Endothelial cell of umbilical vein (primary cell): ENCODE data around the gene RNU1-2. TPM values are rescaled to one million over a fixed set of nuclear protein-coding genes. Genes with fewer than 3 reads are reported as not detected.

Experiments used
- BruUV-seq: library from RNA; stranded (reverse); fragments of 400-500 nt; replicated peaks from 2 replicates; lab custom pipeline; 2021; lab: Mats Ljungman, UMichigan
- CTCF ChIA-PET: fragments of 300-600, 350-600 bp; sonication (Branson Sonifier 250); formaldehyde crosslinking; loops from one replicate; lab custom pipeline; 2021; ENCODE audit warnings: antibody characterized with exemption, inconsistent platforms; lab: Charles Lee
- POLR2A ChIA-PET: fragments of 300-600, 350-600 bp; sonication (Branson Sonifier 250); formaldehyde crosslinking; loops from one replicate; lab custom pipeline; 2021; ENCODE audit warnings: antibody characterized with exemption, inconsistent platforms; lab: Charles Lee
- DNase-seq: peaks from one replicate; pipeline ENCODE4 v3.0.0-alpha.2; 2011; ENCODE audit warnings: low read depth, low spot score
- FAIRE-seq: peaks from 2 replicates; lab custom pipeline; 2011; peaks lifted over from hg19 to GRCh38; lab: Jason Lieb, UNC
- H2AFZ ChIP-seq: 2 replicates; pipeline ENCODE4 v1.6.0; 2012; ENCODE audit warnings: low read depth, low read length, control low read depth, inconsistent platforms
- H3K27ac ChIP-seq: 2 replicates; pipeline ENCODE4 v1.5.1; 2011; ENCODE audit warnings: low read depth, mild to moderate bottlenecking, control low read depth, low read length, moderate library complexity; ENCODE audit not compliant: insufficient read depth
- H3K27me3 ChIP-seq, 2 experiments: 2 replicates each; pipeline versions ENCODE4 v1.6.0 to v1.6.1; 2011; ENCODE audit warnings: low read length in 2 of 2, mixed read lengths in 1 of 2; ENCODE audit not compliant: control insufficient read depth in 2 of 2, insufficient read depth in 2 of 2
- H3K36me3 ChIP-seq, 2 experiments: 2 replicates in 1 of 2; 3 replicates in 1 of 2; pipeline ENCODE4 v1.5.1; 2011; ENCODE audit warnings: low read length in 2 of 2, mild to moderate bottlenecking in 1 of 2, moderate library complexity in 1 of 2; ENCODE audit not compliant: control insufficient read depth in 2 of 2, insufficient read depth in 2 of 2; ENCODE audit errors: extremely low read depth in 1 of 2
- H3K4me1 ChIP-seq: 3 replicates; pipeline ENCODE4 v1.5.1; 2011; ENCODE audit warnings: mild to moderate bottlenecking, low read length; ENCODE audit not compliant: control insufficient read depth, insufficient read depth; ENCODE audit errors: extremely low read depth
- H3K4me2 ChIP-seq: 2 replicates; pipeline ENCODE4 v1.6.1; 2011; ENCODE audit warnings: low read length, control low read depth, mixed read lengths; ENCODE audit not compliant: insufficient read depth
- H3K4me3 ChIP-seq, 3 experiments: fragments of 200-600 bp in 1 of 3; sonication (generic), shearing (Covaris generic) in 1 of 3; replicated peaks in 1 of 3; 2 replicates each; pipeline ENCODE4 v1.5.1; 2011 to 2016; ENCODE audit warnings: control low read depth in 3 of 3, low read length in 3 of 3, mild to moderate bottlenecking in 2 of 3, inconsistent platforms in 1 of 3, low read depth in 1 of 3, moderate library complexity in 1 of 3; ENCODE audit not compliant: insufficient read depth in 1 of 3
- H3K79me2 ChIP-seq: 2 replicates; pipeline ENCODE4 v1.6.0; 2012; ENCODE audit warnings: low read length, inconsistent platforms; ENCODE audit not compliant: control insufficient read depth, insufficient read depth
- H3K9ac ChIP-seq: replicated peaks from 2 replicates; pipeline ENCODE3; 2011; ENCODE audit warnings: low read length, control low read depth; ENCODE audit not compliant: insufficient read depth; ENCODE audit errors: extremely low read depth
- H3K9me1 ChIP-seq: replicated peaks from 3 replicates; pipeline ENCODE4 v1.6.0; 2011; ENCODE audit warnings: mild to moderate bottlenecking, low read length; ENCODE audit not compliant: control insufficient read depth, insufficient read depth; ENCODE audit errors: extremely low read depth
- H3K9me3 ChIP-seq: replicated peaks from 2 replicates; pipeline ENCODE4 v1.5.1; 2012; ENCODE audit warnings: low read length, inconsistent platforms; ENCODE audit not compliant: control insufficient read depth, insufficient read depth
- H4K20me1 ChIP-seq: replicated peaks from 2 replicates; pipeline ENCODE3; 2011; ENCODE audit warnings: mild to moderate bottlenecking, low read length; ENCODE audit not compliant: control insufficient read depth, insufficient read depth; ENCODE audit errors: extremely low read depth
- CTCF ChIP-seq, 2 donors: IDR thresholded peaks; 1 replicate in 1 of 2; 2 replicates in 1 of 2; pipeline ENCODE4 v1.5.1; 2011; ENCODE audit warnings: low read length in 2 of 2, mild to moderate bottlenecking in 2 of 2, moderate library complexity in 2 of 2, control low read depth in 1 of 2, inconsistent platforms in 1 of 2, low read depth in 1 of 2; ENCODE audit not compliant: insufficient read depth in 1 of 2; ENCODE audit errors: extremely low read depth in 1 of 2
- FOS ChIP-seq: IDR thresholded peaks from 2 replicates; pipeline ENCODE4 v1.6.1; 2011; ENCODE audit warnings: mild to moderate bottlenecking, low read length, moderate library complexity, borderline replicate concordance; ENCODE audit not compliant: insufficient read depth
- GATA2 ChIP-seq: IDR thresholded peaks from 2 replicates; pipeline ENCODE4 v1.7.0; 2011; ENCODE audit warnings: low read depth, mild to moderate bottlenecking, moderate library complexity, mixed read lengths, low read length; ENCODE audit not compliant: insufficient read length, insufficient read depth
- JUN ChIP-seq: IDR thresholded peaks from 2 replicates; pipeline ENCODE4 v1.6.1; 2011; ENCODE audit warnings: borderline replicate concordance, low read depth; ENCODE audit not compliant: insufficient read length, insufficient read depth
- MYC ChIP-seq: IDR thresholded peaks from one replicate; pipeline ENCODE4 v1.6.1; 2011; ENCODE audit warnings: mild to moderate bottlenecking, low read depth, low read length
- POLR2AphosphoS5 ChIP-seq: IDR thresholded peaks from 2 replicates; pipeline ENCODE4 v1.6.1; 2012; ENCODE audit warnings: low read depth, mild to moderate bottlenecking, control low read depth, low read length, moderate library complexity; ENCODE audit not compliant: insufficient read depth
- dilution Hi-C: fragments of 300-500 bp; cut with MboI; formaldehyde crosslinking; loops from one replicate; pipeline ENCODE4 v1.15.0; 2019; ENCODE audit warnings: low sequenced_read_pairs; ENCODE audit not compliant: extremely low pct_ligation_motif_present
- intact Hi-C: fragments of 100-400 bp; cut with micrococcal nuclease; formaldehyde crosslinking; loops from one replicate; pipeline ENCODE4 v1.10.0; 2022
- polyA plus RNA-seq, 4 experiments: library from polyadenylated mRNA; depleted of rRNA in 3 of 4; stranded (reverse) in 3 of 4; unstranded in 1 of 4; fragments of >200 nt; gene quantifications; 2 replicates each; pipeline versions ENCODE4 v1.2.1 to v1.2.3, GENCODE V29; 2011 to 2012; ENCODE audit warnings: missing spikeins in 1 of 4
- total RNA-seq: library from RNA; stranded (reverse); gene quantifications from 2 replicates; pipeline ENCODE4 v1.2.3, GENCODE V29; 2021
- TF ChIP-seq, protein P1 (sequence below): IDR thresholded peaks from 2 replicates; pipeline ENCODE4 v1.6.1; 2011; ENCODE audit not compliant: insufficient read depth, insufficient read length

RNU1-2 gene
- total and polyA plus RNA-seq, 2 donors (not counting 3 experiments of a cell fraction or from before 2014, with no cell fraction given): 206 to 1,319 TPM

- Histone ChIP-seq H3K4me2 (peak overlapping the region; percentile 91), H3K27ac (peak overlapping the region; percentile 92), H3K4me1 (peaks cover 19% of the 10 kb centered on the region), H3K36me3 (no peaks in the 10 kb centered on the region), H4K20me1 (no peaks in the 10 kb centered on the region), H3K79me2 (no peaks in the 10 kb centered on the region), H3K9me1 (no peaks in the 10 kb centered on the region), H3K9ac (peak overlapping the region; percentile 94), H2AFZ (peak overlapping the region; percentile 78), H3K4me3 (peak overlapping the region; percentile 29 to 67 (median 34)), H3K27me3 (no peaks in the 10 kb centered on the region), H3K9me3 (no peaks in the 10 kb centered on the region)
- DNase-seq (peak; percentile 99), FAIRE-seq (peak; percentile 99)
- intact Hi-C loops: loop anchor here (1.0 to 2.0 kb wide), 3 partner anchors 8 to 534 kb away; partner anchors contain the start of genes RCC2 and RNU1-1
- ChIA-PET CTCF (interaction anchor here (1.2 to 2.1 kb wide), 5 partner anchors 14 to 284 kb away, joined by 4 to 7 read pairs (median 4); no protein-coding TSS in a partner anchor), POLR2A (interaction anchor here (0.9 to 1.3 kb wide), 6 partner anchors 8 to 74 kb away, joined by 4 to 12 read pairs (median 5); partner anchors contain the start of gene CROCC)
- BruUV-seq: no TSS peak
- dilution Hi-C loops: no loop called here
- no peak for TF ChIP-seq CTCF (IDR thresholded peaks at IDR 0.05; ENCODE audit: extremely low read depth in 1 of 2, insufficient read depth in 1 of 2, low read depth in 1 of 2, low read length in 2 of 2)
- TF ChIP-seq GATA2: no peak
- peak; percentile 10 for TF ChIP-seq FOS
- TF ChIP-seq JUN: no peak
- TF ChIP-seq MYC: no peak
- no peak for TF ChIP-seq POLR2AphosphoS5
- TF ChIP-seq, protein P1, sequence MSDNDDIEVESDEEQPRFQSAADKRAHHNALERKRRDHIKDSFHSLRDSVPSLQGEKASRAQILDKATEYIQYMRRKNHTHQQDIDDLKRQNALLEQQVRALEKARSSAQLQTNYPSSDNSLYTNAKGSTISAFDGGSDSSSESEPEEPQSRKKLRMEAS: no peak
Measured at GRCh38 chr1:16904560-16905109, 8.9 kb downstream of the RNU1-2 start.
